MM.1S (cell line): ENCODE measurements around the gene ARHGEF10L.
"Not testable (repeated sequence)": the region's sequence is repeated elsewhere in the genome, so short reads cannot be mapped to it uniquely, and the experiment has no call there.

Source experiments
- DNase-seq: peaks from one replicate; pipeline ENCODE4 v3.0.0-alpha.2; 2015
- H2AFZ ChIP-seq: fragments of 300-600 bp; sonication (generic); 2 replicates; pipeline ENCODE4 v1.6.0; 2016; ENCODE audit warnings: antibody characterized with exemption, low read length
- H3F3A ChIP-seq: fragments of 300-600 bp; sonication (generic); 2 replicates; pipeline ENCODE4 v1.6.1; 2016; ENCODE audit warnings: mild to moderate bottlenecking, antibody characterized with exemption, low read length, moderate library complexity, mixed read lengths; ENCODE audit not compliant: insufficient read depth
- H3K27ac ChIP-seq: fragments of 300-600 bp; sonication (generic); 2 replicates; pipeline ENCODE4 v1.5.1; 2016; ENCODE audit warnings: mild to moderate bottlenecking, low read length
- H3K27me3 ChIP-seq: fragments of 300-600 bp; sonication (generic); replicated peaks from 2 replicates; pipeline ENCODE4 v1.6.0; 2016; ENCODE audit warnings: low read length; ENCODE audit not compliant: insufficient read depth
- H3K36me3 ChIP-seq: fragments of 300-600 bp; sonication (generic); replicated peaks from 2 replicates; pipeline ENCODE4 v1.6.1; 2016; ENCODE audit warnings: mild to moderate bottlenecking, low read length, mixed read lengths; ENCODE audit not compliant: insufficient read depth
- H3K4me1 ChIP-seq: fragments of 300-600 bp; sonication (generic); 2 replicates; pipeline ENCODE4 v1.6.1; 2016; ENCODE audit warnings: low read length, mixed read lengths
- H3K4me2 ChIP-seq: fragments of 300-600 bp; sonication (generic); 2 replicates; pipeline ENCODE4 v1.6.0; 2016; ENCODE audit warnings: low read depth, low read length
- H3K4me3 ChIP-seq: fragments of 300-600 bp; sonication (generic); 2 replicates; pipeline ENCODE4 v1.5.1; 2016; ENCODE audit warnings: low read length, mixed read lengths
- H3K79me2 ChIP-seq: fragments of 300-600 bp; sonication (generic); 2 replicates; pipeline ENCODE4 v1.6.1; 2016; ENCODE audit warnings: mixed run types, low read length, mixed read lengths
- H3K9ac ChIP-seq: fragments of 300-600 bp; sonication (generic); 2 replicates; pipeline ENCODE4 v1.6.1; 2016; ENCODE audit warnings: low read length, mixed read lengths
- H3K9me2 ChIP-seq: fragments of 300-600 bp; sonication (generic); replicated peaks from 2 replicates; pipeline ENCODE4 v1.6.1; 2016; ENCODE audit warnings: mild to moderate bottlenecking, low read length, mixed read lengths; ENCODE audit not compliant: insufficient read depth
- H3K9me3 ChIP-seq: fragments of 300-600 bp; sonication (generic); replicated peaks from 2 replicates; pipeline ENCODE4 v1.6.1; 2016; ENCODE audit warnings: mild to moderate bottlenecking, low read length, mixed read lengths; ENCODE audit not compliant: insufficient read depth
- H4K20me1 ChIP-seq: fragments of 300-600 bp; sonication (generic); 2 replicates; pipeline ENCODE4 v1.6.1; 2016; ENCODE audit warnings: mild to moderate bottlenecking, low read length, moderate library complexity, mixed read lengths; ENCODE audit not compliant: insufficient read depth
- EZH2 ChIP-seq: fragments of 300-600 bp; sonication (generic); optimal IDR thresholded peaks from 2 replicates; pipeline ENCODE3; 2017; ENCODE audit warnings: low read depth, mild to moderate bottlenecking, antibody characterized with exemption, low read length, mixed read lengths
- EZH2phosphoT487 ChIP-seq: fragments of 300-600 bp; sonication (generic); IDR thresholded peaks from 2 replicates; pipeline ENCODE4 v1.6.1; 2018; ENCODE audit warnings: antibody characterized with exemption, low read length
- TF ChIP-seq, protein P1 (sequence below): fragments of 300-600 bp; sonication (generic); IDR thresholded peaks from 2 replicates; pipeline ENCODE4 v1.5.1; 2016; ENCODE audit warnings: antibody characterized with exemption, low read length, mixed read lengths

Gene ARHGEF10L, protein sequence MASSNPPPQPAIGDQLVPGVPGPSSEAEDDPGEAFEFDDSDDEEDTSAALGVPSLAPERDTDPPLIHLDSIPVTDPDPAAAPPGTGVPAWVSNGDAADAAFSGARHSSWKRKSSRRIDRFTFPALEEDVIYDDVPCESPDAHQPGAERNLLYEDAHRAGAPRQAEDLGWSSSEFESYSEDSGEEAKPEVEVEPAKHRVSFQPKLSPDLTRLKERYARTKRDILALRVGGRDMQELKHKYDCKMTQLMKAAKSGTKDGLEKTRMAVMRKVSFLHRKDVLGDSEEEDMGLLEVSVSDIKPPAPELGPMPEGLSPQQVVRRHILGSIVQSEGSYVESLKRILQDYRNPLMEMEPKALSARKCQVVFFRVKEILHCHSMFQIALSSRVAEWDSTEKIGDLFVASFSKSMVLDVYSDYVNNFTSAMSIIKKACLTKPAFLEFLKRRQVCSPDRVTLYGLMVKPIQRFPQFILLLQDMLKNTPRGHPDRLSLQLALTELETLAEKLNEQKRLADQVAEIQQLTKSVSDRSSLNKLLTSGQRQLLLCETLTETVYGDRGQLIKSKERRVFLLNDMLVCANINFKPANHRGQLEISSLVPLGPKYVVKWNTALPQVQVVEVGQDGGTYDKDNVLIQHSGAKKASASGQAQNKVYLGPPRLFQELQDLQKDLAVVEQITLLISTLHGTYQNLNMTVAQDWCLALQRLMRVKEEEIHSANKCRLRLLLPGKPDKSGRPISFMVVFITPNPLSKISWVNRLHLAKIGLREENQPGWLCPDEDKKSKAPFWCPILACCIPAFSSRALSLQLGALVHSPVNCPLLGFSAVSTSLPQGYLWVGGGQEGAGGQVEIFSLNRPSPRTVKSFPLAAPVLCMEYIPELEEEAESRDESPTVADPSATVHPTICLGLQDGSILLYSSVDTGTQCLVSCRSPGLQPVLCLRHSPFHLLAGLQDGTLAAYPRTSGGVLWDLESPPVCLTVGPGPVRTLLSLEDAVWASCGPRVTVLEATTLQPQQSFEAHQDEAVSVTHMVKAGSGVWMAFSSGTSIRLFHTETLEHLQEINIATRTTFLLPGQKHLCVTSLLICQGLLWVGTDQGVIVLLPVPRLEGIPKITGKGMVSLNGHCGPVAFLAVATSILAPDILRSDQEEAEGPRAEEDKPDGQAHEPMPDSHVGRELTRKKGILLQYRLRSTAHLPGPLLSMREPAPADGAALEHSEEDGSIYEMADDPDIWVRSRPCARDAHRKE (N-terminal part only)

DNA sequence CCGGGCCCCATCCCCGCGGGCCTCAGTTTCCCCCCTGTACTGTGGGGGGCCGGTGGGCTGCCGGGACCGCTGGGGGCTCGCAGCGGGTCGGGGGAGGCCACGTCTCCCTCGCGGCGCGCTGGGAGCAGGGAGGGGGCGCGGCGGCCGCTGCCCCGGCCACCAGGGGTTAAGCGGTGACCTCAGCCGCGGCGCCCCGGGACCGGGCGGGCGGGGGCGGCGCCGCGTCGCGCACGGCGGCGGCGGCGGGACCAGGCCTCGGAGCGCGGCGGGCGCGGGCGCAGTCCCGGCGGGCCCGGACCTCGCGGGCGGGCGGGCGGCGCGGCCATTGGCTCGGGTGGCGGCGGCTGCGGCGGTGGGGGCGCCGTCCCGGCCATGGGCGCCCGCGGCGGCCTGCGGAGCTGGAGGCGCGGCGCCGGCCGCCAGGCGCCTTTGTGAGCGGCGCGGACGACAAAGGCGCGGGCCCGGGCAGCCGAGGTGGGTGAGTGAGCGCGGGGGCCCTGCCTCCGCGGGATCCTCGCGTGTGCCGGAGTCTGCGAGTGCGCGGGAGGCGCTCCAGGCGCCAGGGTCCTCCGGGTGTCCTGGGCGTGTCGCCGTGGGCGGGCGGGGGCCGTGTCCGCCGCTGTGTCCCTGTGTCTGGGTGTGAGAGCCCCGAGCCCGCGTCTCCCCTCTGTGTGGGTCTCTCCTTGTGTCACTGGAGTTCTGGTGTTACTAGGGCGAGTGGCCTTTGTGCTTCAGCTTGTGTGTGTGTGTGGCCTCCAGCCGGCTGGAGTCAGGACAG is at the start of gene ARHGEF10L:
TSS of gene ARHGEF10L (plus strand) at position 222 of the 778 bp plus-strand sequence. CDS start 40,898 bp downstream, outside the sequence.
- no peak within 1 kb of the TSS for H3K9ac ChIP-seq
- H3K27ac ChIP-seq, result no peak within 1 kb of the TSS
- no peak for TF ChIP-seq EZH2phosphoT487
- no peak for TF ChIP-seq EZH2
- TF ChIP-seq, protein P1, sequence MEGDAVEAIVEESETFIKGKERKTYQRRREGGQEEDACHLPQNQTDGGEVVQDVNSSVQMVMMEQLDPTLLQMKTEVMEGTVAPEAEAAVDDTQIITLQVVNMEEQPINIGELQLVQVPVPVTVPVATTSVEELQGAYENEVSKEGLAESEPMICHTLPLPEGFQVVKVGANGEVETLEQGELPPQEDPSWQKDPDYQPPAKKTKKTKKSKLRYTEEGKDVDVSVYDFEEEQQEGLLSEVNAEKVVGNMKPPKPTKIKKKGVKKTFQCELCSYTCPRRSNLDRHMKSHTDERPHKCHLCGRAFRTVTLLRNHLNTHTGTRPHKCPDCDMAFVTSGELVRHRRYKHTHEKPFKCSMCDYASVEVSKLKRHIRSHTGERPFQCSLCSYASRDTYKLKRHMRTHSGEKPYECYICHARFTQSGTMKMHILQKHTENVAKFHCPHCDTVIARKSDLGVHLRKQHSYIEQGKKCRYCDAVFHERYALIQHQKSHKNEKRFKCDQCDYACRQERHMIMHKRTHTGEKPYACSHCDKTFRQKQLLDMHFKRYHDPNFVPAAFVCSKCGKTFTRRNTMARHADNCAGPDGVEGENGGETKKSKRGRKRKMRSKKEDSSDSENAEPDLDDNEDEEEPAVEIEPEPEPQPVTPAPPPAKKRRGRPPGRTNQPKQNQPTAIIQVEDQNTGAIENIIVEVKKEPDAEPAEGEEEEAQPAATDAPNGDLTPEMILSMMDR, result no peak
- H3K4me2 ChIP-seq, result peak within 1 kb of the TSS; percentile 9; the same call in 1 of the 2 replicates
- no peaks in the 10 kb centered on the region for H3K9me2 ChIP-seq
- DNase-seq, result no peak
- H3K4me3 ChIP-seq, result peak within 1 kb of the TSS; percentile 10; the same call in 1 of the 2 replicates
- no peaks in the 10 kb centered on the region for H3F3A ChIP-seq
- H2AFZ ChIP-seq, result no peak within 1 kb of the TSS
- peaks cover 49% of the 10 kb centered on the region for H3K27me3 ChIP-seq
- H3K36me3 ChIP-seq, result no peaks in the 10 kb centered on the region
- H3K4me1 ChIP-seq, result no peaks in the 10 kb centered on the region
- H4K20me1 ChIP-seq, result no peaks in the 10 kb centered on the region
- no peaks in the 10 kb centered on the region for H3K9me3 ChIP-seq
- no peaks in the 10 kb centered on the region for H3K79me2 ChIP-seq

DNA sequence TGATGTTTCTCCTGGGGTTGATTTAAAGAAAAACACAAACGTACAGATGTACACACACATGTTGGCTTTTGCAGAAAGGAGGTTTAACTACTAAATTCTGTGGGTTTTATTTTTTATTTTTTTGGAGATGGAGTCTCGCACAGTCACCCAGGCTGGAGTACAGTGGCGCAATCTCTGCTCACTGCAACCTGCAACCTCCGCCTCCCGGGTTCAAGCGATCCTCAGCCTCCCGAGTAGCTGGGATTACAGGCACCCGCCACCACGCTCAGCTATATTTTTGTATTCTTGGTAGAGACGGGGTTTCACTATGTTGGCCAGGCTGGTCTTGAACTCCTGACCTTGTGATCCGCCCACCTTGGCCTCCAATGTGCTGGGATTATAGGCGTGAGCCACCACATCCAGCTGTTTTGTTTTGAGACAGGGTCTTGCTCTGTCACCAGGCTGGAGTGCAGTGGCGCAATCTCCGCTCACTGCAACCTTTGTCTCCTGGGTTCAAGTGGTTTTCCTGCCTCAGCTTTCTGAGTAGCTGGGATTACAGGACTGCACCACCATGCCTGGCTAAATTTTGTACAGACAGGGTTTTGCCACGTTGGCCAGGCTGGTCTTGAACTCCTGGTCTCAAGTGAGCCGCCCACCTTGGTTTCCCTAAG is 49.6 kb upstream of the ARHGEF10L start:
- DNase-seq, H2AFZ ChIP-seq, H3K79me2 ChIP-seq, H3K4me1 ChIP-seq, H3K9me2 ChIP-seq, H3K36me3 ChIP-seq, H3F3A ChIP-seq, H3K4me2 ChIP-seq, H4K20me1 ChIP-seq, H3K9me3 ChIP-seq, H3K27me3 ChIP-seq, H3K27ac ChIP-seq, H3K9ac ChIP-seq, H3K4me3 ChIP-seq: not testable (repeated sequence)

DNA sequence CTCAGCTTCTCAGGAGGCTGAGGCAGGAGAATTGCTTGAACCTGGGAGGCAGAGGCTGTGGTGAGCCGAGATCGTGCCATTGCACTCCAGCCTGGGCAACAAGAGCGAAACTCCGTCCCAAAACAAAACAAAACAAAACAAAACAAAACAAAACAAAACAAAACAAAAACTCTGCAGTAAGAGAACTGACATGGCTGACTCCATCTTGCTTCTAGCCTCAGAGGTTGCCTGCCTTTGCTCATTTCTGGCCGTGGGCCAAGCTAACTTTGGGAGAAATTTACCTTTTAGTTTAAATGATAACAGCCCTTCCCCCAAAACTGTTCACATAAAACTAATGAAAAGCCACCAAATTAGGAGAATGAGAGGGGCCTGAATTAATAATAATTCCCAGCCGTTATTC is 48.8 kb upstream of the ARHGEF10L start:
- not testable (repeated sequence) for H2AFZ ChIP-seq, H3K79me2 ChIP-seq, H3K9ac ChIP-seq, H3K9me2 ChIP-seq, H3K27ac ChIP-seq, H3F3A ChIP-seq, H3K9me3 ChIP-seq, H4K20me1 ChIP-seq, H3K4me1 ChIP-seq, H3K36me3 ChIP-seq, H3K27me3 ChIP-seq, H3K4me3 ChIP-seq, H3K4me2 ChIP-seq, DNase-seq
